K562 (cell line): Measurements from ENCODE around the gene NINJ1.

Source experiments
- ETV6 ChIP-seq, 3 experiments: fragments of 150-350 bp in 1 of 3; sonication (generic) in 1 of 3; formaldehyde crosslinking in 1 of 3; IDR thresholded peaks; 2 replicates each; pipeline versions ENCODE4 v1.6.1 to v1.8.0; 2014 to 2022; ENCODE audit warnings: borderline replicate concordance in 2 of 3, low read depth in 2 of 3, antibody characterized with exemption in 1 of 3, low read length in 1 of 3, mild to moderate bottlenecking in 1 of 3, missing genetic modification reagents in 1 of 3
- HDAC2 ChIP-seq: fragments of 450-650 bp; IDR thresholded peaks from 2 replicates; pipeline ENCODE4 v1.6.1; 2016; ENCODE audit warnings: mild to moderate bottlenecking
- KAT7 ChIP-seq: sonication (generic); formaldehyde crosslinking; IDR thresholded peaks from 2 replicates; pipeline ENCODE4 v1.8.0; 2022; ENCODE audit warnings: missing genetic modification reagents, mild to moderate bottlenecking, borderline replicate concordance
- MCM3 ChIP-seq: fragments of 450-650 bp; IDR thresholded peaks from 2 replicates; pipeline ENCODE4 v1.6.1; 2016
- MYC ChIP-seq, 2 experiments: fragments of 250-450 bp in 1 of 2; sonication (Bioruptor Pico) in 1 of 2; IDR thresholded peaks; 2 replicates each; pipeline versions ENCODE4 v1.5.1 to v1.6.1; 2012 to 2021; ENCODE audit warnings: low read depth in 2 of 2, borderline replicate concordance in 1 of 2, improper control_type of control experiment in 1 of 2, low read length in 1 of 2, mild to moderate bottlenecking in 1 of 2, moderate library complexity in 1 of 2
- PHF20 ChIP-seq: fragments of 450-650 bp; IDR thresholded peaks from 2 replicates; pipeline ENCODE4 v1.6.1; 2018; ENCODE audit not compliant: partially characterized antibody
- POLR2A ChIP-seq: fragments of 450-650 bp; conservative IDR thresholded peaks from 2 replicates; pipeline ENCODE4 v1.6.1; 2016
- USF2 ChIP-seq: sonication (generic); formaldehyde crosslinking; IDR thresholded peaks from 2 replicates; pipeline ENCODE4 v1.5.0; 2020; ENCODE audit warnings: missing genetic modification reagents
- ZNF184 ChIP-seq: sonication (generic); formaldehyde crosslinking; IDR thresholded peaks from 2 replicates; pipeline ENCODE4 v1.5.0; 2020; ENCODE audit warnings: missing genetic modification reagents
- ZNF79 ChIP-seq: fragments of 250-450 bp; sonication (Bioruptor Pico); IDR thresholded peaks from 2 replicates; pipeline ENCODE4 v1.4.0; 2020; ENCODE audit warnings: low read depth, mild to moderate bottlenecking, moderate library complexity
- TF ChIP-seq, protein P1 (sequence below): fragments of 250-450 bp; sonication (Bioruptor Pico); IDR thresholded peaks from 2 replicates; pipeline ENCODE4 v1.8.0; 2022; ENCODE audit warnings: inconsistent platforms, mild to moderate bottlenecking, moderate library complexity, borderline replicate concordance
- TF ChIP-seq, protein P2 (sequence below), 3 experiments: IDR thresholded peaks in 2 of 3; conservative IDR thresholded peaks in 1 of 3; 2 replicates each; pipeline ENCODE4 v1.5.1; 2011 to 2012; ENCODE audit warnings: low read length in 3 of 3, mild to moderate bottlenecking in 3 of 3, control low read depth in 2 of 3, improper control_type of control experiment in 1 of 3, inconsistent platforms in 1 of 3, low read depth in 1 of 3, mixed read lengths in 1 of 3, moderate library complexity in 1 of 3; ENCODE audit not compliant: insufficient read depth in 2 of 3

- TF ChIP-seq KAT7 (CRISPR knock-in tag) (no peak), USF2 (no peak), MCM3 (no peak), POLR2A (no peak), ZNF79 (no peak), ZNF184 (CRISPR knock-in tag) (no peak), ETV6 (IDR thresholded peaks at IDR 0.05; ENCODE audit: borderline replicate concordance in 1 of 2, low read depth in 2 of 2, low read length in 1 of 2) (no peak), ETV6 (CRISPR knock-in tag; IDR thresholded peaks at IDR 0.05; ENCODE audit: borderline replicate concordance) (no peak), PHF20 (no peak), MYC (IDR thresholded peaks at IDR 0.05; ENCODE audit: low read depth, low read length) (no peak), MYC (CRISPR knock-in tag; IDR thresholded peaks at IDR 0.05; ENCODE audit: borderline replicate concordance, low read depth) (no peak), HDAC2 (no peak)
- TF ChIP-seq, protein P1, sequence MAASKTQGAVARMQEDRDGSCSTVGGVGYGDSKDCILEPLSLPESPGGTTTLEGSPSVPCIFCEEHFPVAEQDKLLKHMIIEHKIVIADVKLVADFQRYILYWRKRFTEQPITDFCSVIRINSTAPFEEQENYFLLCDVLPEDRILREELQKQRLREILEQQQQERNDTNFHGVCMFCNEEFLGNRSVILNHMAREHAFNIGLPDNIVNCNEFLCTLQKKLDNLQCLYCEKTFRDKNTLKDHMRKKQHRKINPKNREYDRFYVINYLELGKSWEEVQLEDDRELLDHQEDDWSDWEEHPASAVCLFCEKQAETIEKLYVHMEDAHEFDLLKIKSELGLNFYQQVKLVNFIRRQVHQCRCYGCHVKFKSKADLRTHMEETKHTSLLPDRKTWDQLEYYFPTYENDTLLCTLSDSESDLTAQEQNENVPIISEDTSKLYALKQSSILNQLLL (CRISPR knock-in tag): no peak
- TF ChIP-seq, protein P2, sequence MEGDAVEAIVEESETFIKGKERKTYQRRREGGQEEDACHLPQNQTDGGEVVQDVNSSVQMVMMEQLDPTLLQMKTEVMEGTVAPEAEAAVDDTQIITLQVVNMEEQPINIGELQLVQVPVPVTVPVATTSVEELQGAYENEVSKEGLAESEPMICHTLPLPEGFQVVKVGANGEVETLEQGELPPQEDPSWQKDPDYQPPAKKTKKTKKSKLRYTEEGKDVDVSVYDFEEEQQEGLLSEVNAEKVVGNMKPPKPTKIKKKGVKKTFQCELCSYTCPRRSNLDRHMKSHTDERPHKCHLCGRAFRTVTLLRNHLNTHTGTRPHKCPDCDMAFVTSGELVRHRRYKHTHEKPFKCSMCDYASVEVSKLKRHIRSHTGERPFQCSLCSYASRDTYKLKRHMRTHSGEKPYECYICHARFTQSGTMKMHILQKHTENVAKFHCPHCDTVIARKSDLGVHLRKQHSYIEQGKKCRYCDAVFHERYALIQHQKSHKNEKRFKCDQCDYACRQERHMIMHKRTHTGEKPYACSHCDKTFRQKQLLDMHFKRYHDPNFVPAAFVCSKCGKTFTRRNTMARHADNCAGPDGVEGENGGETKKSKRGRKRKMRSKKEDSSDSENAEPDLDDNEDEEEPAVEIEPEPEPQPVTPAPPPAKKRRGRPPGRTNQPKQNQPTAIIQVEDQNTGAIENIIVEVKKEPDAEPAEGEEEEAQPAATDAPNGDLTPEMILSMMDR (IDR thresholded peaks at IDR 0.05 in 2 of 3, conservative IDR thresholded peaks at IDR 0.05 in 1 of 3; ENCODE audit: insufficient read depth in 2 of 3, low read depth in 1 of 3, low read length in 3 of 3): no peak
Observed at GRCh38 chr9:93116072-93116961, 17.7 kb downstream of the NINJ1 start.
